ENCODE results near the gene ALK. TPM values are rescaled to one million over a fixed set of nuclear protein-coding genes. Genes with fewer than 3 reads are reported as not detected.

ALK gene
- polyA plus RNA-seq, 1 of the 3 experiments (the other 2 are of a cell fraction) = 0.30 TPM

DNA sequence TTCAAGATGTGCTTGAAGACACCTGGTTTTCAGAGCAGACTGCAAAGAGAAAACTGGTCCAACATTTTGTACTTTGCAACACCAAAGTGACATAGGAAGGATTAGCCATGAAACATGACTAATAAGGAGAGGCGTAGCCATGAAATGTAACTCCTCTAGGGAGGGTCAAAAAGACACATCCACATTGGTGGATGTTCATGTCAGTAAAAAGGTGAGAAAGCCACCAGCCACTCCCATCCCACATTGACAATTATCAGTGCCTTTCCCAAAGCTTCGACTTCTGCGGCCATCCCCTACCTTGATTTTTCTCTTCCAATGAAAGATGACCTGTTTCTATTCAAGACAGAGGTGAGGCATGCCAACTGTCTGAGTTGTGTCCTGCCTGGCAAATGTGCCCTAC lies 223.2 kb downstream of the ALK start (continued):
- TF ChIP-seq, protein P1, sequence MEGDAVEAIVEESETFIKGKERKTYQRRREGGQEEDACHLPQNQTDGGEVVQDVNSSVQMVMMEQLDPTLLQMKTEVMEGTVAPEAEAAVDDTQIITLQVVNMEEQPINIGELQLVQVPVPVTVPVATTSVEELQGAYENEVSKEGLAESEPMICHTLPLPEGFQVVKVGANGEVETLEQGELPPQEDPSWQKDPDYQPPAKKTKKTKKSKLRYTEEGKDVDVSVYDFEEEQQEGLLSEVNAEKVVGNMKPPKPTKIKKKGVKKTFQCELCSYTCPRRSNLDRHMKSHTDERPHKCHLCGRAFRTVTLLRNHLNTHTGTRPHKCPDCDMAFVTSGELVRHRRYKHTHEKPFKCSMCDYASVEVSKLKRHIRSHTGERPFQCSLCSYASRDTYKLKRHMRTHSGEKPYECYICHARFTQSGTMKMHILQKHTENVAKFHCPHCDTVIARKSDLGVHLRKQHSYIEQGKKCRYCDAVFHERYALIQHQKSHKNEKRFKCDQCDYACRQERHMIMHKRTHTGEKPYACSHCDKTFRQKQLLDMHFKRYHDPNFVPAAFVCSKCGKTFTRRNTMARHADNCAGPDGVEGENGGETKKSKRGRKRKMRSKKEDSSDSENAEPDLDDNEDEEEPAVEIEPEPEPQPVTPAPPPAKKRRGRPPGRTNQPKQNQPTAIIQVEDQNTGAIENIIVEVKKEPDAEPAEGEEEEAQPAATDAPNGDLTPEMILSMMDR (IDR thresholded peaks at IDR 0.05) = no peak
- TF ChIP-seq SMC3 (IDR thresholded peaks at IDR 0.05; ENCODE audit: low read depth, low read length) (no peak), RFX5 (IDR thresholded peaks at IDR 0.05; ENCODE audit: low read length) (no peak)

DNA sequence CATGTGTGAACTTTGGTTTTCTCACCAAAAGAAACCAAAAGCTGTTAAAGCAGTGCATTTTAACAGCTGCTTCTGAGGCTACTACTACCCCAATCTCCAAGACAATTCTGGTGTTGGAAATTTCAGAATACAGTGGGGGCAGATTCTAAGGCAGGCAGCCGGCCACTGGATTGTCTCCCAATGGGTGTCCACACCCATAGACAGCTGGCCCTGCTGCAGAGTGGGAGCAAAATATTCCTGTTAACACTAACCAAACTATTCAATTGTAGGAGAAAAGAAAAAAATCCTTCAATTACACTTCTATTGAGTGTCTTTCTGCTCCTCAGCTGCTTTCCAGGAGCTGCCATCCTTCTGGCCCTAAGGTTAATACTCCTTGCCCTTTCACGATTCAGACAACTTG lies 223.7 kb downstream of the ALK start:
- POLR2A ChIA-PET = no interaction called here
- Histone ChIP-seq H3K4me3 (ENCODE audit: low read depth in 2 of 2, low read length in 1 of 2) (no peak overlapping the region), H3K27ac (ENCODE audit: low read depth in 2 of 2, low read length in 1 of 2) (no peak overlapping the region; a peak in 1 of 4 replicates), H3K4me1 (ENCODE audit: control insufficient read depth in 1 of 2, insufficient read depth in 2 of 2, low read depth in 1 of 2, low read length in 1 of 2) (peaks cover 0 to 5% of the 10 kb centered on the region in 2 experiments; a peak in 1 of 4 replicates), H3K9ac (no peak overlapping the region), H3K9me2 (no peaks in the 10 kb centered on the region), H4K20me1 (ENCODE audit: insufficient read depth) (no peaks in the 10 kb centered on the region), H3K36me3 (replicated peaks in 1 of 2; ENCODE audit: control insufficient read depth in 1 of 2, insufficient read depth in 2 of 2, low read length in 1 of 2) (peaks cover 0 to 8% of the 10 kb centered on the region in 2 experiments), H3K4me2 (no peak overlapping the region), H3K9me3 (no peaks in the 10 kb centered on the region), H2AFZ (ENCODE audit: low read depth) (no peak overlapping the region), H3F3A (replicated peaks; ENCODE audit: insufficient read depth) (no peaks in the 10 kb centered on the region), H3K79me2 (ENCODE audit: insufficient read depth) (no peaks in the 10 kb centered on the region), H3K27me3 (ENCODE audit: insufficient read depth) (no peaks in the 10 kb centered on the region)
- CTCF ChIA-PET = interaction anchor here (1.0 to 1.6 kb wide), 2 partner anchors 8 to 21 kb away, joined by 3 read pairs; no protein-coding TSS in a partner anchor
- no peak for DNase-seq
- TF ChIP-seq RXRA (IDR thresholded peaks at IDR 0.05; ENCODE audit: borderline replicate concordance, low read depth) = no peak
- TF ChIP-seq NRF1 (IDR thresholded peaks at IDR 0.05; ENCODE audit: low read depth, low read length) = no peak
- TF ChIP-seq EZH2phosphoT487 (IDR thresholded peaks at IDR 0.05; ENCODE audit: borderline replicate concordance, low read depth) = no peak
- no peak for TF ChIP-seq CHD2 (IDR thresholded peaks at IDR 0.05; ENCODE audit: low read length, partially characterized antibody)
- no peak for TF ChIP-seq SMC3 (IDR thresholded peaks at IDR 0.05; ENCODE audit: low read depth, low read length)
- no peak for TF ChIP-seq JUND (IDR thresholded peaks at IDR 0.05)
- TF ChIP-seq NFIC (IDR thresholded peaks at IDR 0.05; ENCODE audit: borderline replicate concordance) = no peak
- no peak for TF ChIP-seq POLR2AphosphoS5 (IDR thresholded peaks at IDR 0.05; ENCODE audit: low read depth, low read length)
- no peak for TF ChIP-seq FOXJ3 (CRISPR knock-in tag; IDR thresholded peaks at IDR 0.05)
- no peak for TF ChIP-seq GATA2 (CRISPR knock-in tag; IDR thresholded peaks at IDR 0.05)
- no peak for TF ChIP-seq FOSL2 (IDR thresholded peaks at IDR 0.05; ENCODE audit: borderline replicate concordance, low read depth)
- TF ChIP-seq, protein P2, sequence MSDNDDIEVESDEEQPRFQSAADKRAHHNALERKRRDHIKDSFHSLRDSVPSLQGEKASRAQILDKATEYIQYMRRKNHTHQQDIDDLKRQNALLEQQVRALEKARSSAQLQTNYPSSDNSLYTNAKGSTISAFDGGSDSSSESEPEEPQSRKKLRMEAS (IDR thresholded peaks at IDR 0.05; ENCODE audit: low read depth) = no peak
- TF ChIP-seq, protein P3, sequence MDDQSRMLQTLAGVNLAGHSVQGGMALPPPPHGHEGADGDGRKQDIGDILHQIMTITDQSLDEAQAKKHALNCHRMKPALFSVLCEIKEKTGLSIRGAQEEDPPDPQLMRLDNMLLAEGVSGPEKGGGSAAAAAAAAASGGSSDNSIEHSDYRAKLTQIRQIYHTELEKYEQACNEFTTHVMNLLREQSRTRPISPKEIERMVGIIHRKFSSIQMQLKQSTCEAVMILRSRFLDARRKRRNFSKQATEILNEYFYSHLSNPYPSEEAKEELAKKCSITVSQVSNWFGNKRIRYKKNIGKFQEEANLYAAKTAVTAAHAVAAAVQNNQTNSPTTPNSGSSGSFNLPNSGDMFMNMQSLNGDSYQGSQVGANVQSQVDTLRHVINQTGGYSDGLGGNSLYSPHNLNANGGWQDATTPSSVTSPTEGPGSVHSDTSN (IDR thresholded peaks at IDR 0.05) = no peak
- no peak for TF ChIP-seq ELF1 (IDR thresholded peaks at IDR 0.05)
- TF ChIP-seq SIN3A (IDR thresholded peaks at IDR 0.05; ENCODE audit: borderline replicate concordance, low read depth, low read length) = no peak
- TF ChIP-seq, protein P4, sequence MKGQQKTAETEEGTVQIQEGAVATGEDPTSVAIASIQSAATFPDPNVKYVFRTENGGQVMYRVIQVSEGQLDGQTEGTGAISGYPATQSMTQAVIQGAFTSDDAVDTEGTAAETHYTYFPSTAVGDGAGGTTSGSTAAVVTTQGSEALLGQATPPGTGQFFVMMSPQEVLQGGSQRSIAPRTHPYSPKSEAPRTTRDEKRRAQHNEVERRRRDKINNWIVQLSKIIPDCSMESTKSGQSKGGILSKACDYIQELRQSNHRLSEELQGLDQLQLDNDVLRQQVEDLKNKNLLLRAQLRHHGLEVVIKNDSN (IDR thresholded peaks at IDR 0.05; ENCODE audit: borderline replicate concordance, low read depth) = no peak
- TF ChIP-seq, protein P5, sequence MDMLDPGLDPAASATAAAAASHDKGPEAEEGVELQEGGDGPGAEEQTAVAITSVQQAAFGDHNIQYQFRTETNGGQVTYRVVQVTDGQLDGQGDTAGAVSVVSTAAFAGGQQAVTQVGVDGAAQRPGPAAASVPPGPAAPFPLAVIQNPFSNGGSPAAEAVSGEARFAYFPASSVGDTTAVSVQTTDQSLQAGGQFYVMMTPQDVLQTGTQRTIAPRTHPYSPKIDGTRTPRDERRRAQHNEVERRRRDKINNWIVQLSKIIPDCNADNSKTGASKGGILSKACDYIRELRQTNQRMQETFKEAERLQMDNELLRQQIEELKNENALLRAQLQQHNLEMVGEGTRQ (IDR thresholded peaks at IDR 0.05; ENCODE audit: borderline replicate concordance, low read depth, low read length) = no peak
- TF ChIP-seq RCOR1 (IDR thresholded peaks at IDR 0.05; ENCODE audit: low read length) = no peak
- TF ChIP-seq EP300 (IDR thresholded peaks at IDR 0.05; ENCODE audit: borderline replicate concordance in 1 of 2, low read depth in 1 of 2, low read length in 1 of 2) = no peak
- WGBS (ENCODE audit: low lambda C conversion rate) = 51% methylated on average over 2 of the region's 2 CpGs
